Mammary epithelial cell (primary cell): ENCODE measurements around the gene NOL12.

Source experiments
- CTCF ChIP-seq, 2 donors: IDR thresholded peaks in 1 of 2; conservative IDR thresholded peaks in 1 of 2; 2 replicates each; pipeline ENCODE4 v1.5.1; 2011 to 2012; ENCODE audit warnings: inconsistent platforms in 2 of 2, low read length in 2 of 2, mild to moderate bottlenecking in 2 of 2, control low read depth in 1 of 2, low read depth in 1 of 2; ENCODE audit not compliant: insufficient read depth in 1 of 2; ENCODE audit errors: extremely low read depth in 1 of 2
- EZH2 ChIP-seq: IDR thresholded peaks from 2 replicates; pipeline ENCODE4 v1.6.1; 2012; ENCODE audit warnings: low read length, inconsistent platforms, borderline replicate concordance

GRCh38 chr22:37659066-37659896 is 26.9 kb upstream of the NOL12 start:
- TF ChIP-seq CTCF (conservative IDR thresholded peaks at IDR 0.05 in 1 of 2, IDR thresholded peaks at IDR 0.05 in 1 of 2; ENCODE audit: extremely low read depth in 1 of 2, insufficient read depth in 1 of 2, low read depth in 1 of 2, low read length in 2 of 2), result no peak
- no peak for TF ChIP-seq EZH2
